ENCODE data around the gene MAPK11. TPM values are rescaled to one million over a fixed set of nuclear protein-coding genes. Genes with fewer than 3 reads are reported as not detected.

Gene MAPK11
- total and polyA plus RNA-seq, 7 experiments from 2014 or later, result 0.13 to 22.9 (median 1.4) TPM

DNA sequence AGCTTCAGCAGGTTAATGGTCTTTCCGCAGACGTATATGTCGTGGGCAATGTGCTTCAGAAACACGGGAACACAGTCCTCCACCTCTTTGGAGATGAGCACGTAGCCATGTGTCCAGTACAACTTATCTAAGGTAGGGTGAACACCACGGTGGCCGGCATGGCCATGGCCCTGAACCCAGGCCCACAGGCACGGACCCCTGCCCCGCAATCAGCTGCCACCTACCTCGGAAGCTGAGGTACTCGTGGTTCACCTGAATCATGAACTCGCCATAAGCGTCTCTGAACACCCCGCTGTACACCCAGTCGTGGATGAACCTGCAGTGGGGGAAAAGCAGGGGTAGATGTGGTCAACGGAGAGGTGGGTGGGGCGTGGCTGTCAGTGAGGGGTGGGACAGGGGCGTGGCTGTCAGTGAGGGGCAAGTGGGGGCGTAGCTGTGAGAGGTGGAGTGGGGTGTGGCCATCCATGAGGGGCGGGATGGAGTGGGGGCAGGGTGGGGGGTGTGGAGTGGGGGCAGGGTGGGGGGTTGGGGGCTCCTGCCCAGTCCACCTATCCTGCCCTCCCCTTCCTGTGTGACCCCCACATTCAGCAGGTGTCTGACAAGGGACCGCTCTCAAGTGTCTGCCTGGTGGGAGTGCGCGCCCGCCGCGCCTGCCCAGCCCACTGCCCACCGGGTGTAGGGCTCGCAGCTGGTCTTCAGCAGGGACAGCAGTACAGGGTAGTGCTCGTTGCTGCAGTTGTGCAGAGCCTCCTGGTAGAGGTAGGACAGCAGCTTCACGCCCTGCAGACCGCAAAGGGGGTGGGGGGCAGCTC lies 43.9 kb downstream of the MAPK11 start:
- ChIA-PET POLR2A (no interaction called here), CTCF (interaction anchor here (0.6 to 1.0 kb wide), 2 partner anchors 11 to 265 kb away, joined by 3 read pairs; no protein-coding TSS in a partner anchor)
- peaks cover 0 to 30% (median 8%) of the 10 kb centered on the region in 5 donors for H3K36me3 Mint-ChIP-seq

DNA sequence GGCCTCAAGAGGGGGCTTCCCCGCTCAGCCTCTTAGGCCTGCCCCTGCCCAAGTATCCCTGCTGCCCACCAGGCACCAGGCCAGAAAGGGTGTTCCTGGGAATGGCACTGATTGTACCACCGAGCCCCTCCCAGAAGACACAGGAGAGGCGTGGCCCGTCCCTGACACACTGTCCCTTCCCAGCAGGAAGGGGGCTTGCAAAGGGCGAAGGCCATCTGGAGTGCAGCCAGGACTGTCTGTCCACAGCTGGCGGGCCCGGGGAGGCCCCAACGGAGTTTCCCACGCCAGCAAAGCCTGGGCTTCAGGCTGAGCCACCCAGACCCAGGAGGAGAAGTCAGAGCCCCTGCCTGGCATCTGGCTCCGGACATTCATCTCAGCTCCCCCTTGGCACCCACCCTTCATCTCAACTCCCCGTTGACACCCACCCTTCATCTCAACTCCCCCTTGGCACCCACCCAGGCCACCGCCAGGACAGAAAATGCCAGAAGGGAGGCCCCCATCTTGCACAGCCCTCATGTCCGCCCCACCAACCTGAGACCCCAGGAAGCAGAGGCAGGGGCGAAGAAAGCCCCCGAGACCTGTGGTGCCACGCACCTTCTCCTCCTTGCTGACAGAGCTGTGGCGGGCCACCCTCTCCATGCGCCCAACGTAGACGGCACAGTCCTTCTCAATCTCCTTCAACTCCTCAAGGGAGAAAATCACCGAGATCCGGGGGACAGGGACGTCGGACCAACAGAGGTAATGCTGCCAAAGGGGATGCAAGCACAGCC lies 44.8 kb downstream of the MAPK11 start:
- no peaks in the 10 kb centered on the region for H3K27me3 Mint-ChIP-seq
- POLR2A ChIA-PET, result no interaction called here

More for the DNA sequence above, 43.9 kb downstream of the MAPK11 start:
- Histone ChIP-seq H3K4me3 (ENCODE audit: low read length) (no peak overlapping the region), H3K27ac (ENCODE audit: low read depth, low read length) (no peak overlapping the region), H3K9me3 (ENCODE audit: control insufficient read depth in 2 of 3, low read length in 3 of 3) (no peaks in the 10 kb centered on the region), H3K27me3 (ENCODE audit: control insufficient read depth in 2 of 2, insufficient read depth in 2 of 2, low read length in 2 of 2) (no peaks in the 10 kb centered on the region), H3K36me3 (ENCODE audit: control insufficient read depth in 2 of 3, insufficient read depth in 3 of 3, low read length in 3 of 3) (peaks cover 7 to 86% (median 34%) of the 10 kb centered on the region in 3 experiments), H3K4me1 (ENCODE audit: control insufficient read depth in 2 of 2, insufficient read depth in 2 of 2, low read length in 2 of 2) (no peaks in the 10 kb centered on the region)
- intact Hi-C loops (cut with micrococcal nuclease), result no loop called here
- no peak overlapping the region for H3K4me3 Mint-ChIP-seq
- no peaks in the 10 kb centered on the region for H3K27me3 Mint-ChIP-seq
- no peak overlapping the region for H3K27ac Mint-ChIP-seq
- ATAC-seq, result no peak
- DNase-seq, result no peak
- H3K4me1 Mint-ChIP-seq, result peaks cover 0 to 7% (median 0%) of the 10 kb centered on the region in 7 donors
- H3K9me3 Mint-ChIP-seq, result no peaks in the 10 kb centered on the region

DNA sequence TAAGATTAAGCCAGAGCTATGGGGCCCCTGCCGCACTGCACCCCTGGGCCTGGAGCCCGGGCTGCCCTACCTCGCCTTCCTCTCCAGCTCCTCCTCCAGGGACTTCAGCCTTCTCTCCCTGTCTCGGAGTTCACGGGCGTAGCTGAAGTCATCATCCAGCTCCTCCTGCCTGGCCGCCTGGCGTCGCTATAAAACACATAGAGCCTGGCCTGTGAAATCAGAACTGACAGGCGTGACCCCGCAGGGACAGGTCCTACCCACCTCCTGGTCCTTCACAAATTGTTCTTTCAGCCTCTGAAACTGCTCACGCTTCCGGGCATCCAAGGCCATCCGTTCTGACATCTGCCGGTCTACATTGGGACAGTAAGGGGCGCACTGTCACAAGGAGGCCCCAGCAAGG lies 46.1 kb downstream of the MAPK11 start:
- Histone ChIP-seq H3K36me3 (ENCODE audit: control insufficient read depth in 2 of 3, insufficient read depth in 3 of 3, low read length in 3 of 3) (peaks cover 7 to 95% (median 34%) of the 10 kb centered on the region in 3 experiments), H3K4me1 (ENCODE audit: control insufficient read depth in 2 of 2, insufficient read depth in 2 of 2, low read length in 2 of 2) (no peaks in the 10 kb centered on the region), H3K27ac (ENCODE audit: low read depth, low read length) (no peak overlapping the region), H3K4me3 (ENCODE audit: low read length) (no peak overlapping the region), H3K9me3 (ENCODE audit: control insufficient read depth in 2 of 3, low read length in 3 of 3) (no peaks in the 10 kb centered on the region), H3K27me3 (ENCODE audit: control insufficient read depth in 2 of 2, insufficient read depth in 2 of 2, low read length in 2 of 2) (no peaks in the 10 kb centered on the region)
- intact Hi-C loops (cut with micrococcal nuclease), result no loop called here
- peaks cover 0 to 7% (median 0%) of the 10 kb centered on the region in 7 donors for H3K4me1 Mint-ChIP-seq
- H3K36me3 Mint-ChIP-seq, result peaks cover 0 to 22% (median 4%) of the 10 kb centered on the region in 5 donors
- H3K27me3 Mint-ChIP-seq, result no peaks in the 10 kb centered on the region
- POLR2A ChIA-PET, result interaction anchor here (0.8 kb wide), 1 partner anchor 37 kb away, joined by 3 read pairs; no protein-coding TSS in a partner anchor
- no peak for ATAC-seq
- H3K9me3 Mint-ChIP-seq, result no peaks in the 10 kb centered on the region
- CTCF ChIA-PET, result no interaction called here
- no peak overlapping the region for H3K4me3 Mint-ChIP-seq
- DNase-seq, result no peak
- peak overlapping the region in 2 of 9 donors; percentile 32 to 37 for H3K27ac Mint-ChIP-seq

More for the DNA sequence above, 44.8 kb downstream of the MAPK11 start:
- no peak for DNase-seq
- Mint-ChIP-seq H3K9me3 (no peaks in the 10 kb centered on the region), H3K4me3 (no peak overlapping the region), H3K27ac (peak overlapping the region in 1 of 9 donors; percentile 65), H3K4me1 (peaks cover 0 to 7% (median 0%) of the 10 kb centered on the region in 7 donors), H3K36me3 (peaks cover 0 to 30% (median 8%) of the 10 kb centered on the region in 5 donors)
- Histone ChIP-seq H3K4me3 (ENCODE audit: low read length) (no peak overlapping the region), H3K4me1 (ENCODE audit: control insufficient read depth in 2 of 2, insufficient read depth in 2 of 2, low read length in 2 of 2) (no peaks in the 10 kb centered on the region), H3K27me3 (ENCODE audit: control insufficient read depth in 2 of 2, insufficient read depth in 2 of 2, low read length in 2 of 2) (no peaks in the 10 kb centered on the region), H3K9me3 (ENCODE audit: control insufficient read depth in 2 of 3, low read length in 3 of 3) (no peaks in the 10 kb centered on the region), H3K27ac (ENCODE audit: low read depth, low read length) (no peak overlapping the region), H3K36me3 (ENCODE audit: control insufficient read depth in 2 of 3, insufficient read depth in 3 of 3, low read length in 3 of 3) (peaks cover 7 to 92% (median 38%) of the 10 kb centered on the region in 3 experiments)
- ATAC-seq, result no peak
- intact Hi-C loops (cut with micrococcal nuclease), result no loop called here
- CTCF ChIA-PET, result no interaction called here

DNA sequence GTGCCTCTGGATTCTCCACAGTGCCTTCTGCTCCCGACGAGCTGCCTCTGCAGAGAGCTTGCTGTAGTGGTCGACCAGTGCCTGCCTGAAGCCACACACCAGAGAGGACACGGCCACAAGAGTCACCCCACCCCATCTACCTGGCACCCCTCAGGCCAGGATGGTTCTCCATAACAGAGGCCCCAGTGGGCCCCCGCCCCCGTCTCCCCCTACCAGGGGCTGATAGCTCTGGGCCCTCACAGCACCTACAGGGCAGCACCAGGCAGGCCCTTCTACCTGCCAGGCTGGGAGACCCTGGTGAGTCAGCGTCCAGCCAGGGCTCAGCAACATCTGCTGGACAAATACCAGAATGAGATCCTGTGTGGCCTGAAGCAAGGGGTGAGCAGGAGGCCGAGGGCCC lies 47.7 kb downstream of the MAPK11 start:
- Histone ChIP-seq H3K9me3 (ENCODE audit: control insufficient read depth in 2 of 3, low read length in 3 of 3) (no peaks in the 10 kb centered on the region), H3K4me3 (ENCODE audit: low read length) (no peak overlapping the region), H3K36me3 (ENCODE audit: control insufficient read depth in 2 of 3, insufficient read depth in 3 of 3, low read length in 3 of 3) (peaks cover 7 to 95% (median 27%) of the 10 kb centered on the region in 3 experiments), H3K27me3 (ENCODE audit: control insufficient read depth in 2 of 2, insufficient read depth in 2 of 2, low read length in 2 of 2) (no peaks in the 10 kb centered on the region), H3K4me1 (ENCODE audit: control insufficient read depth in 2 of 2, insufficient read depth in 2 of 2, low read length in 2 of 2) (no peaks in the 10 kb centered on the region), H3K27ac (ENCODE audit: low read depth, low read length) (no peak overlapping the region)
- H3K27me3 Mint-ChIP-seq, result no peaks in the 10 kb centered on the region
- ChIA-PET CTCF (interaction anchor here (1.0 to 1.6 kb wide), 2 partner anchors 12 to 18 kb away, joined by 3 to 4 read pairs; no protein-coding TSS in a partner anchor), POLR2A (no interaction called here)
- no peak overlapping the region for H3K4me3 Mint-ChIP-seq
- peaks cover 0 to 4% (median 0%) of the 10 kb centered on the region in 7 donors for H3K4me1 Mint-ChIP-seq
- no peak for DNase-seq
- H3K9me3 Mint-ChIP-seq, result no peaks in the 10 kb centered on the region
- intact Hi-C loops (cut with micrococcal nuclease), result no loop called here
- peaks cover 0 to 16% (median 4%) of the 10 kb centered on the region in 5 donors for H3K36me3 Mint-ChIP-seq
- H3K27ac Mint-ChIP-seq, result no peak overlapping the region
- no peak for ATAC-seq

DNA sequence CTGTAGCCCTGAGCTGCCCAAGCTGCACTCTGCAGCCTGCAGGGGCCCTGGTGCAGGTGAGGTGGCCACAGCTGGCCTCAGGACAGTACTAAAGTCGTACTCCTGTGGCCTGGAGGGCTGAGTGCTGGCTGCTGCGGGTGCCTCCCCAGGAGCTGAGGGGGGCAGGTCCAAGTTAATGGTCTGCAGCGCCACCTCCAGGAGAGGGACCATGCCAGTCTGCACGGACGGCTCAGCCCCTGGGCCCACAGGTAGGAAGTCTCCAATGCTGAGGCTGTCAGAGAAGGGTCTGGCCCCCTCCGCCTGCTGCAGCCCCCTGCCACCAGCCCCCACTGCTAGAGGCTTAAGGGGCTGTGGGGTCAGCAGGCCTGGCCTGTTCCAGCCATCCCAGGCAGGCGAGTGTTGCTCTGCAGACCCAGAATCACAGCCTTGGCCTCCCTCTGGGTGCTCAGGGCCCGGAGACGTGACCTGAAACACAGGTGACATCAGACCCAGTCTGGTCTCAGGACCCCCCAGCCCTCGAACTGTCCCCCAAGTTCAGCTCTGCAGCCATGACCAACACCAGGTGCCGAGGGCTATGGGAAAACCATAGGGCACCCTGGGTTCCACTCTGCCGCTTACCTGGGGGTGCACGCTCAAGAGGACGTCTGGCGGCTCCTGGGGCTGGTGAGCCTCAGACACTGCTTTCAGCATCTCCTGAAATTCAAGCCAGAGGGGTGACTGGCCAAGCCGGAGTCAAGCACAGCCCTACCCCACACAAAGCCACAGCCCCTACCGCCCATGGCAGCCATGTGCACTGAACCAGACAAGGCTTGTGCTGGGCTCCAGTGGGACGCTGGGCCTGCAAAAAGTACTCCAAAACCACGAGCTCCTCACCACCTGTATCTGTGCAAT lies 48.5 kb downstream of the MAPK11 start:
- Mint-ChIP-seq H3K27ac (no peak overlapping the region), H3K9me3 (no peaks in the 10 kb centered on the region), H3K27me3 (no peaks in the 10 kb centered on the region), H3K4me3 (no peak overlapping the region), H3K36me3 (peaks cover 0 to 16% (median 4%) of the 10 kb centered on the region in 5 donors), H3K4me1 (peaks cover 0 to 4% (median 0%) of the 10 kb centered on the region in 7 donors)
- intact Hi-C loops (cut with micrococcal nuclease), result no loop called here
- Histone ChIP-seq H3K27ac (ENCODE audit: low read depth, low read length) (no peak overlapping the region), H3K4me1 (ENCODE audit: control insufficient read depth in 2 of 2, insufficient read depth in 2 of 2, low read length in 2 of 2) (no peaks in the 10 kb centered on the region), H3K36me3 (ENCODE audit: control insufficient read depth in 2 of 3, insufficient read depth in 3 of 3, low read length in 3 of 3) (peaks cover 7 to 95% (median 31%) of the 10 kb centered on the region in 3 experiments), H3K27me3 (ENCODE audit: control insufficient read depth in 2 of 2, insufficient read depth in 2 of 2, low read length in 2 of 2) (no peaks in the 10 kb centered on the region), H3K4me3 (ENCODE audit: low read length) (no peak overlapping the region), H3K9me3 (ENCODE audit: control insufficient read depth in 2 of 3, low read length in 3 of 3) (no peaks in the 10 kb centered on the region)
- no peak for DNase-seq
- POLR2A ChIA-PET, result interaction anchor here (0.8 kb wide), 1 partner anchor 10 kb away, joined by 7 read pairs; no protein-coding TSS in a partner anchor
- ATAC-seq, result no peak
- CTCF ChIA-PET, result interaction anchor here (1.0 to 1.6 kb wide), 2 partner anchors 11 to 19 kb away, joined by 3 to 4 read pairs; no protein-coding TSS in a partner anchor

Data from naive thymus-derived CD4-positive, alpha-beta T cell (primary cell).